HG03520 (cell line): ENCODE results near the gene GPC1.

Experiments used
- ATAC-seq: cut with Tn5 transposase; IDR thresholded peaks from one replicate; pipeline ENCODE4 v1.9.1; 2021; ENCODE audit warnings: mild to moderate bottlenecking, moderate library complexity; ENCODE audit not compliant: unreplicated experiment

GPC1 gene

DNA sequence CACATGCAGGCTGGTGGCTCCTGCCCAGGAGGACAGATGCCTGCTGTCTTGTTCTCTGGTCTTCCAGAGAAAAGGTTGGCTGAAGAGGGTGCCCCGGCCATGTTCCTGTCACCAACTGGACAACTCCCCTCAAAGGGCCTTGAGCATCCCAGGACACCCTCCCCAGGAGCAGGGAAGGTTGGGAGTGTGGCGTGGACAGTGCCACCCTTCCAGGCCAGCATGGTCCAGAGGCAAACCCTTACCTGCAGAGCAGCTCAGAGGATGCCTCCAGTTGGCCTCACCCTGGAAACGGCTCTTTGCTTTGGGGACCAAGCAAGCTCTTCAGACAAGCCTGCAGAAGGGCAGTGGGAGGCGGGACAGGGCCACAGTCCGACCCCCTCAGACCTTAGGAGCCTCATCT lies 4.9 kb upstream of the GPC1 start:
- ATAC-seq: no peak

DNA sequence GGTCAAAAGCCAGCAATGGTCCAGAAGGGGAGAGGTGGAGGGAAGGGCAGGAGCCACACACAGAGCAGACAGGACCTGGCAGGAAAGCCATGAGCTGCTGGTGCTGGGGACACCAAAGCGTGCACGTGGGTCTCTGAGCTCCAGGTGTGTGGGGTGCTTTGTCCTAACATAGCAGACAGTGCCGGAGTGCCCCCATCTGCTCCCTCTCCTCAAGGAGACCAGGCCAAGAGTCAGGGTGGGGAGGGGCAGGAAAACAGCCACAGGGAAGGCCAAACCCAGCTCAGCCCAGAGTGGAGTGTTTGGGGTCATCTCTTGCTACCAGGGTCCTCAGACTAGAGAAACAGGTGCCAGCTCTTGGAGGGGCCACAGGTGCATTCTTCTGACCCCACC lies 4.2 kb upstream of the GPC1 start:
- ATAC-seq: no peak

DNA sequence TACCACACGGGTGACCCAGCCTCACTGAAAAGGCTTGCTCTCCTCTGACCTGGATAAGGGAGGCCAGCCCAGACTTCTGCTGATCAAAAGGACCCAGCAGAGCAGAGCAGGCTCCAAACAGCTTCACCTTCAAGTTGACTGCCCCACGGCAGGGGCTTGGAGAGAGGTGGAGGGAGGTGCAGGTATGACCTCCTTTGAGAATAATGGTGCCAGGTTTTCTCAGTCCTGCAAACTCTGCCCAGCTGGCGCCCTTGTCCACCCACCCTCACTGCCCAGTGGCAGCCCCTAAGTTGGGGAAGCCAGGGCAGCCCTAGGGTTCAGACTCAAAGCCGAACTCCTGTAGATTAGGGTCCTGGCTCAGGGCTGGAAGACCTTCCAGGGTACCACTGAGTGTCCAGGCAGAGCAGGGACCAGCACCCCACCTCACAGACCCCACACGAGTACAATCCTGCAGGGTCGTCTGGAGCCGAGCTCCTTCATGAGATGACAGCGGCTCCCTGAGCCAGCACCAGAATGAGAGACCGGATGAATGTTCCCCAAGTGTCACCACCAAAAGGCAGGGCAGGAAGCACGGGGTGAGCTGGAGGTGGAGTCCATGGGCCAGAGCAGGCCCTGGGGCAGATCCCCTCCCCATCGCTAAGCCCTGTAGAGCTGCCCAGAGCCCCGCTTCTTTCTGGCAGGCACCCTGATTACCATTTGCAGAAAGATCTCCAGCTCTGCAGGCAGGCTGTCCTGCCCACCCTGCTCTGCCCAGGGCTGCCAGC lies 3.6 kb upstream of the GPC1 start:
- ATAC-seq: no peak

DNA sequence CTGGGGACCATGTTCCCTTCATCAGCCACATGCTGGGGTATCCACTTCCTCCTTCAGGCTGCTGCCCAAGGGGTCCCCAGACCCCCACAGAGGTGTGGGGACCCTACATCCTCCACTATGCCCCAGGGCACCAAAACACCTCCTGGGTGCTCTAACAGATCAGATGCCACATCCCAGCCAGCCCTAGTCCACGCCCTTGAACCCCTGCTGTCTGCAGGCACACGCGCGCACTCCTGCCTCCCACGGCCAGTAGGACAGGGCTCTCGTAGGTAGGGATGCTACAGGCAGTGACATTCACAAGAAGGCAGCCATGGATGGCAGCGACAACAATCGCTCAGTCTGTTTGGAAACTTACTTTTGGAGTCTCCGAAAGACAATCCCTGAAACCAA lies 3.0 kb upstream of the GPC1 start:
- ATAC-seq: no peak

DNA sequence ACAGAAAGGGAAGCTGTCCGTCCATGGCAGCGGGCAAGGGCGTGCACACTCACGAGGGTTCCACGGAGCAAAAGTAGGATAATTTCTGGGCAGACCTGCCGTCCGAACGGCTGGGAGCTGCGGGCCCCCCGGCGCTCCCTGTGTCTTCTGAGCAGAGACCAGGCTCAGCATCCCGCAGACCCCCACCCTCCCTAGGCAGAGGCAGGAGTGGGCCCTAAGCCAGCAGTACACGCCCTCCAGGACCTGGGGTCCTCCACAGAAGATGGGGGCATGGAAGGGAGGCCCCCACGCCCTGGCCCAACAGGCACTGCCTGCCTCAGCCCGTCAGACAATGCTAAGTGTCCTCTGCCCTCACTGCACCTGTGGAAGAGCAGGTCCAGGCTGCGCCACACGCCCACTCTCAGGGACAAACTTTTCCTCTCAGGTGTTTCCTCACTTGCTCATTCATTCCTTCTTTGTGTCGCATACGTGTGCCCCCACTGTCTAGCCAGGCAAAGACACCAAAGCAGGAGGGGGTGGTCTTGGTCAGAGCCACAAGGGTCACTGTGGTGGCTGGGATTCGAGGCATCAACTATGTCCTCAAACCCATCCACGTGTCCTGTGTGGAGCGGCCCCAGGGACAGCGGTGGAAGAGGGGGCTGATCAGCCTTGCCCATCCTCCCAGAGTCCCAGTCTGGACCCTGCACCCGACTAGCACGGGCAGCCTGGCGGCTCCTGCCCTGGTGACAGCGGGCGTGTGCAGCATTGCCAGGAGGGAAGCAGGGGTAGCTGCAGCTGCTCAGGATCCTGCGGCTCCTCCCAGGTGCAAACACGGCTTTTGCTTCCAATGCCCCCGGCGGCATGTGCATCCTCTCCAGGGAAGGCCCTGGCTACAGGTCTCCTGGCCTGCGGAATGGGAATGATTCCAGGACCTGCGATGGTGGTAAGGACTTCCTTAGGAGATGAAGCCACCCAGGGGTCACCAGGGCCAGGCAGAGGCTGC lies 2.4 kb upstream of the GPC1 start:
- ATAC-seq: no peak

DNA sequence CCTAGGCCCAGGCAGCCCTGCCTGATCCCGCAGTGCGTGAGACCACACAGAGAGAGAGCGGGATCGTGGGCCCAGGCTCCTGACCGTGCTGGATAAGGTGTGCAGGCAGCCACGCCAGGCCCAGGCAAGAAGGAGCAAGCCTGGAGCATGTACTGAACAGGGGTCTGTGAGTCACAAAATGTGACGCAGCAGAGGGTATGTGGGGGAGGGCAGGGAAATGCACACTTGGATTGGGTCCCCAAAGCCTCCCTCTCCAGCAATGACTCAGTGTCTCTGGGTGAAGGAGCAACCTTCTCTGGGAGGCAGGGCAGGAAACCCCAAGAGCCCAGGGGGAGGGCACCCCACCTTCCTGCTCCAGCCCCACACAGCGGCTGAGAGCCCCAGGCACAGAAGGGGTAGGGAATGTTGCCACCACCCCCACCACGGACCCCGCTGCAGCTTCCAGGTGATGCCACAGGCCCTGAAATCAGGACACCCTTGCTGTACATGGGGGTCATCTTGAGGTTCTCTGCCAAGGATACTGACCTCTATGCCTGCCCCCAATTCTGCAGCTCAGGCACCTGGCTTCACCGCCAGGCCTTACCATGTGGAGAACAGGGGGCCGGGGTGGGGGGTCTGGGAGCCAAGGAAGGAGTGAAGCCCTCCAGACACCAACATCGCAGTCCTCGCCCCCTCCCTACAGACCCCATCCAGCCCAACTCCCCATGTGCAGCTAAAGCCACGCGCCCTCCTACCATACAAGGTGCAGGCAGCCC lies 1.3 kb upstream of the GPC1 start:
- ATAC-seq: no peak

DNA sequence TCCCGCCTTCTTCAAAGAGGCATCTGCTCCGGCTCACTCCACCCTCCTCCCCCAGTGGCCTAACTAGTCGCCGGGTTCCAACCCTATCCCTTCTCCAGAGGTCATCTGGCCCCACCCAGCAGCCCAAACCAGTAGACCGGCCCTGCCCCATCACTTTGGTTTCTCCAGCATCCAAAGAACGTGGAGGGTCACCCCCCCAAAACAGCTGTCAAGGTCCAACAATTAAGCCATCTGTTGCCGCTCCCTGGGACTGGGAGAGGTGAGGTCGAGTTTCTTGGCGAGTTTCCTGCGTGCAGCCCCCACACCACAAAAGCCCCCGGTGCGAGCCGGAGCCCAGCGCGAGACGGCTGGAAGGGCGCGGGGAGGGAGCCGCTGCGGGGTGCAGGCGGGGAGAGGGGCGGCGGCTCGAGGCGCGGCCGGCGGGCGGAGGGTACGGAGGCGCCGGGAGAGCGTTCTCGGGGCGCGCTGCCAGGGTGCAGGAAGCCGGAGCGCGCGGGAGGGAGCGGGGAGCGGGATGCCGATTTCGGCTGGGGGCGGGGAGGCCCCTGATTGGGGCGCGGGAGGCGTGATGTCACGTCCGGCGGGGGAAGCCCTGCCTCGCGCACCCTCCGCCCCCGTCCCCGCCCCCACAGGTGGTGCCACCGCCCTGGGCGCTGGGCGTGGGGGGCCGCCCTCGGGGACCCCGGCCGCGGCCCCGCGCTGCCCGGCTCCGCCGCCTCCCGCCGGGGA lies 571 bp upstream of the GPC1 start:
- ATAC-seq: peak; percentile 33

DNA sequence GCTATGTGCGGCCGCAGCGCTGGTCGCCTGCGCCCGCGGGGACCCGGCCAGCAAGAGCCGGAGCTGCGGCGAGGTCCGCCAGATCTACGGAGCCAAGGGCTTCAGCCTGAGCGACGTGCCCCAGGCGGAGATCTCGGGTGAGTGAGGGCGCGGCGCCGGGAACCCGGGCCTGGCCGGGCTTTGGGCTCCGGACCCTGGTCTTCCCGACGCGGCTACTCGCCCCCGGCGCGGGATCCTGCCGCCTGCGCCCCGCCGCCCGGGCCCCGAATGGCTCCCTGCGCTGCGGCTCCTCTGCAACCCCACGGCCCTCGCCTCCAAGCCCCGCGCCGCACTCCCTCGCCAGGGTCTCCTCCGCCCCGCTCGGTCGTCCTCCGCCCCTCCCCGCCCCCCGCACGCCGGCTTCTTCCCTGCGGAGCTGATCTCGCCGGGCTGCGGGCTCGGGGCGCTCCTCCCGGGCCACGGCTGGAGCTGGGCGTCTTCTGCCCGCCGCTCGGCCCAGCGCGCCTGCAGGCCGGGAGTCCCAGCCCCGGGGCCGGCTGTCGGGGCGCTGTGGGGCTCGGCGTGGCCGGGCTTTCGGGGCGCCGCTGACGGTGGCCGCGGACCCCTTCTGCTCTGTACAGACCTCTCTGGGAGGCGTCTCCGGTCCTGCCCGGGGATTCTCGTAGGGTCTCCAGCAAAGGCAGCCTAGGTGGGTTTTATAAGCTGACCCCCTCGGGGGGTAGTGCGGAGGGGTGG lies 652 bp downstream of the GPC1 start:
- ATAC-seq: peak; percentile 29

DNA sequence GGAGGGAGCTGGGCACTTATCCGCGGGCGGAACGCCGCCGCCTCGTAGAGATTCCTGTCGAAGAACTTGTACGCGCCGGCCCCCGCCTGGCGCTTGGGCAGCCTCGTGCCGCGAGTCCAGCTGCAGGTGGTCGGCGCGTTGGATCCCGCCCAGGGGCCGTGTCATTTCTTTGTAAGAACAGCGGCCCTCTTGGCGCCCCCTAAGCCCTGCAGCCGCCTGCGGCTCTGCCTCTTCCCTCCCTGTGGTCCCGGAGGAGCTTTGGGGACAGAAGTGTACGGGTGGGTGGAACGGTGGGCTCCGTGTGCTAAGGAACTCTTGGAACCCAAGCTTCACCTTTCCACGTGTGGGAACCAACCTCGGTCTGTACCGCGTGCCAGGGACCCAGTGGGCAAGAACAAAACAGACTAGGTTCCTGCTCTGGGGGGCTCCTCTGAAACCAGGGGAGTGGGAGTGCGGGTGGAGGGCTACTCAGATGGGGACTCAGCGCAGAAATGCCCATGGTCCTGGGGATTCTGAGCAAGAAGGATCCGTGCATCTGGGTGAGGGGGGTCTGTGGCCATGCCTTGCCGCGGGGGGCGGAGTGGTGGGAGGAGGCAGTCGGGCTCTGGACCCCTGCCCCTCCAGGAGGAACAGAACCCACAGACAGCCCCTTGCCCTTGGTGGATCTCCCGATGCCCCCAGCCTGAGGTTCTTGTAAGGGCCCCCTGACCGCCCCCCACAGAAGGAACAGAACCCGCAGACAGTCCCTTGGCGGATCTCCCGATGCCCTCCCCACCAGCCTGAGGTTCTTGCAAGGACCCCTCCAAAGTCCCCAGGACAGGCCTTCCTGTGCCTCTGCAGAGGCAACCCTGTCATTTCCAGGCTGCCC lies 1.5 kb downstream of the GPC1 start:
- ATAC-seq: no peak

DNA sequence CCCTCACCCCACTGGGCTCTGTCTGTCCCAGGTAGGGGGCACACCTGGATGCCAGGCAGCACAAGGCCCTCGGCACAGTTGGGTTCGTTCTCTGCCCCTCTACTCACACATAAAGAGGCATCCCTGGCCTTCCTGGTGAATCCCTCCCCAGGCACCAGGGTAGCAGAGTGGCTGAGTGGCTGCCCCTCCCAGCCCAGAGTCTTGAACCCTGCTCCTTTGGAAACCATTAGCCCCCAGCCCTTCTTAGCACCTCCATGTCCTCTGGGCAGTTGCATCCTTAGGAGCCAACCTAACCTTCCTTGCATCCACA lies 2.0 kb downstream of the GPC1 start:
- ATAC-seq: no peak

DNA sequence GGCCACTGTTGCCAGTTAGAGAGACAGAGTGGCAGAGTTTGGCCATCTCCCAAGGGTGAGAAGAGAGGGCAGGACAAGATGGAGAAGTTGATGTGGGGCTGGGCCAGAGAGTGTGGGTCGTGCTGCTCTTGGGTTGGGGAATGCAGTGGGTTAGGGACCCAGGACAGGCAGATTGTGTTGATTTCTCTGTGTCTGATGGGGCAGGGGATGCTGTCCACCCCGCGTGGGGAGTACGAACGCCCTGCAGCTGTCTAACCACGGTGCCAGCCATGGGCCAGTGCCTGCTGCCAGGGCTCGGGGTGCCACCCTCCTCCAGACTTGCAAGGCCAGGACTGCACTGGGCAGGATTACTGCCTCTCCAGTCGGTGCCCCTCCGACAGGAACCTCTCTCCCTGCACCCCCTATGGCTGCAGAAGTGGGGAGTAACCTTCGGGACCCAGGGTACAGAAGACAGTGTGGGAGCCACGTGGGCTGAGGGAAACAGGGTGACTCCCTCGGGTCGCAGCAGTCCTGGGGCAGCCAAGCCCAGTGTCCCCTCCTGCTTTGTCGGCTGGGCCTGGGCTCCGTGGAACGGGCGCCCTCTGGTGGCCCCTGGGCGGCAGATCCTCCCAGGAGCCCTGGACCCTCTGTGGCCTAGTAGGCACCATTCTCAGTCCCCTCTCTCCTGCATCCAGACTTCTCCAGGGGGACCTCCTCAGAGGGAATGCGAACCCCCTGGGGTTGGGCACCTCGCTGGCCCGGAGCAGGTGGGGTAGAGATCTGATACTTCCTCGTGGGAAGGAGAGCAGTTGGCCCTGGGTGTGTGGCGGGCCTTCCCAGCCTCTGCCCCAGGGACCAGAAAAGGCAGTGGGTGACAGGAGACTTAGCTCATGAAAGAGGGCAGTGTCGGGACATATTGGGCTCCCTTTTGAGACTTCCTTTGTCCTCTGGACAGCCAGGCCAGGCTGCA lies 2.7 kb downstream of the GPC1 start:
- no peak for ATAC-seq

DNA sequence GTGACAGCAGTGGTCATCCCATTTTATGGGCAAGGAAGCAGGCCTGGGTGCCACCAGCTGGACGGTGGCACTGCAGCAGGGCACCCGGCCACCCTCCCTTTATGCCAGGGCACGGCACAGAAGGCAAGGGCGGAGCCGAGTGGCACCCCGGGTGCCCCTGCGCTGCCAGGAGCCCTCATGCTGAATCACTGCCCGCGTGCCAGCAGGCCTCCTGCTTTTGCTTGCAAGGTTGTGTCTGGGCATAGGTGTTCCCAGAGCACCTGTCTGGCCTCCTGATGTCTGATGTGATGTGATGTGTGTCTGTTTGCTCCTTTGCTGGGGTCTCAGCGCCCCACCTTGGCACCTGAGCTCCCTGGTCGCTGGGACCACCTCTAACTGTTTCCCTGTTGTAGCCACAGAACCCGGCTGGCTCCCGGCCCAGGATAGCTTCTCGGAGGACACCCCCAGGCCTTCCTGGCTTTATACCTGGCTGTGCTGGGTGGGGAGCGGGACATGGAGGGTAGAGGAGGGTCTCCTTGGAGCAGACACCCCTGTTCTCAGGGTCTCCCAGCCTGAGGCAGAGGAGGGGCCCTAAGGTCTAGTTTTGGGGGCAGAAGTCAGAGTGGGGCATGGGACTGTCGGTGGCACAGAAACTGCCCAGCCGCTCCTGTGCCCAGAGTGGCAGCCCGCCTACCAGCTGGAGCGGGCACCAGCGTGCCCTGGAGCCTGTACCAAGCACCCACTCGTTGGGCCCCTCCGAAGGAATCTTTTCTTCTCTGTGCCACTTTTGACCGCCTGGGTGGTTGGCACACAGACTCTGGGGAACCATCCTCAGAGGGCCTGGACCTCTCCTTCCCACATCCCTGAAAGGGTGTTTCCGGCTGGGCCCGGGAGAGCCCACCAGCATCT lies 3.6 kb downstream of the GPC1 start:
- no peak for ATAC-seq

DNA sequence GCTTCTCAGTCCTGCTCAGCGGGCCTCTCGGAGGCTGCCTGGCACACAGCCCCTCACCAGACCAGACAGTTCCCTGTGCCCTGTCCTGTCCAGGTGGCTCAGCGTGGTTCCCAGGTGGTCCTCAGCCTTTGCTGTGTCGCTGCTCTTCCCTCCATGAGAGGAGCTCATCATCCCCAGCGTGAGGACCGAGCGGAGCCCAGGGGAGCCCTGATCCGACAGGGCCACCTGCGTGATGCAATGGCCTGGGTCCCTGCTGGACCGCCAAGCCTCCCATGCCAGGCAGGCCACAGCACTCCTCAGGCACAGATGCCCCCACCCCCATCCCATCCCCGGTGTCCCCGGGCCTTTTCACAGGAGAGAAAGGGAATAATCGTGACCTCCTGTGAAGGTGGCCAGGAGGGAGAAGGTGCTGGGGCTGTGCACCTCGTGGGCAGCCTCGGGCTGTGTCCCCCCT lies 4.3 kb downstream of the GPC1 start:
- ATAC-seq: no peak

DNA sequence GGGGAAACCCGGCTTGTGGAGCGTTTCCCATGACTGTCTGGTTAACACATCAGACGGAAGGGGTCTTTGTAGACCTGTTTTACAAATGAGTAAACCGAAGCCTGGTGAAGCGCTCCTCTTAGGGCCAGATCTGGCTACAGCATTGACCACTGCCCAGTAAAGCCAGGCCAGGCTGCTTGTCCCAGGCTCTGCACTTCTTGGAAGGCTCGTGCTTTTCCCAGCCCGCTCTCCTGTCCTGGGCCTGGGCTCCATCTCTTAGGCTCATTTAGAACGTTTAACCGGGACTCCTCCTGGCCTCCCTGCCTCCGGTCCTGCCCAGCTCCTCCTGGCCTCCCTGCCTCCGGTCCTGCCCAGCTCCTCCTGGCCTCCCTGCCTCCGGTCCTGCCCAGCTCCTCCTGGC lies 4.8 kb downstream of the GPC1 start:
- ATAC-seq: no peak

DNA sequence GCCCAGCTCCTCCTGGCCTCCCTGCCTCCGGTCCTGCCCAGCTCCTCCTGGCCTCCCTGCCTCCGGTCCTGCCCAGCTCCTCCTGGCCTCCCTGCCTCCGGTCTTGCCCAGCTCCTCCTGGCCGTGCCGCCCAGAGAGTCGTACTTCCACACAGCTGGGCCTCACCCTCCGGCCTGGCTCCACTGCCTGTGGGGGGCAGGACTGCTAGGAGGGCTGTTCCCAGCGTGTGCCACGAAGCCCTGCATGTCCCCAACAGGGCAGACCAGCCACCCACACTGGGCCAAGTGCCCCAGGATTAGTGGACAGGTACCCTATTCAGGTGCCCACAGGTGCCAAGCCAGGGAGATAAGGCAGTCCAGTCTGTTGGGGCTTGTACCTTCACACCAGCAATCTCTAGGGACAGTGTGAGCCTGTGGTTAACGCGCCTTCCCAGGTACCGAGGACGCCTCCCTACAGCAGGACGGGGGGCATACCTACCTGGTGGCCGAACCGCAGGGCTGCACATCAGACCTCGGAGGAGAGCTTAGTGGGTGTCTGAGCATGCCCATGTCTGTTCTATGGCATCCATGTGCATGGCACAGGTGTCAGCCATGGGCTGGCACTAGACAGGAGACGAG lies 5.3 kb downstream of the GPC1 start:
- ATAC-seq: no peak

DNA sequence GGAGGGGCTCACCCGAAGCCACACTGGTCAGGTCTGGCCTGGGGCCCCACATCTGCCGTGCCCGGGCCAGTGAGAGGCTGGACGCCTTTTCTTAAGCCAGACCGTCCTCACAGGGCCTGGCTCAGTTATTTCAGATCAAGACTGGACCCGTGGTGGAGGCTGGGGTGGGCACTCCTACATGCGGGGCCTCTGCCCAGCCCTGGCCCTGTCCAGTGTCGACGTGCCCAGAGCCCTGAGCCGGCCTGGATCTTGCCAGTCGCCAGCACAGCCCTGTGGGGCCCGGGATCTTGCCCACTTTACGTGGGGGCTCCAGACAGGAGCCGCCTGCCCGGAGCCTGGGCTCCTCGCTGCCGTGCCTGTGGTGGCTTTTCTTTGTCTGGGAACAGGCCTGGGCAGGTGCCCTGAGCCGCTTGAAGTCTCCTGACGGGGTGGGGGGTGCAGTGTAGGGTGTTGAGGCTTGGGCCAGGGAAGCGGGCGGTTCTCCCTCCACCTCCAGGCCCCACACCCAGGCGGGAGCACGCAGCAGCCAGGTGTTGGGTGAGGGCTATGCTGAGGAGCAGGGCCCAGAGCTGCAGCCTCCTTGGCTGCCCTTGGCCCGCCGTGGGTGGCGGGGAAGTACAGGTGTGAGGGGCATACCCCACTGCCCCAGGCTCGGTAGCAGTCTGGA lies 6.0 kb downstream of the GPC1 start:
- ATAC-seq: no peak
